GM18526 (cell line): Measurements from ENCODE around the gene LDLRAP1.

ENCODE experiments used
- POLR2A ChIP-seq: IDR thresholded peaks from 3 replicates; pipeline ENCODE4 v1.6.1; 2011; ENCODE audit not compliant: insufficient read length; ENCODE audit errors: extremely low read depth

Gene LDLRAP1

GRCh38 chr1:25543425-25544242 is at the start of gene LDLRAP1:
Gene LDLRAP1, plus strand, starts transcription at chr1:25543606. Its CDS starts 93 bp downstream, at chr1:25543699.
- TF ChIP-seq POLR2A: peak; percentile 62

GRCh38 chr1:25494952-25495351 is 48.5 kb upstream of the LDLRAP1 start:
- TF ChIP-seq POLR2A: no peak

GRCh38 chr1:25500694-25501093 is 42.7 kb upstream of the LDLRAP1 start:
- TF ChIP-seq POLR2A: no peak

GRCh38 chr1:25501235-25502058 is 42.0 kb upstream of the LDLRAP1 start:
- TF ChIP-seq POLR2A: no peak

- no peak for TF ChIP-seq POLR2A
These were observed 40.4 kb upstream of the LDLRAP1 start for GRCh38 chr1:25502957-25503356.

GRCh38 chr1:25503551-25504426 is 39.6 kb upstream of the LDLRAP1 start:
- TF ChIP-seq POLR2A: no peak

GRCh38 chr1:25504706-25505595 is 38.5 kb upstream of the LDLRAP1 start:
- TF ChIP-seq POLR2A: no peak

GRCh38 chr1:25505656-25506385 is 37.6 kb upstream of the LDLRAP1 start:
- no peak for TF ChIP-seq POLR2A

GRCh38 chr1:25513666-25514065 is 29.7 kb upstream of the LDLRAP1 start:
- no peak for TF ChIP-seq POLR2A

GRCh38 chr1:25515033-25515432 is 28.4 kb upstream of the LDLRAP1 start:
- no peak for TF ChIP-seq POLR2A

- TF ChIP-seq POLR2A: no peak
These were observed 26.7 kb upstream of the LDLRAP1 start for GRCh38 chr1:25516686-25517085.

GRCh38 chr1:25517476-25518394 is 25.7 kb upstream of the LDLRAP1 start:
- TF ChIP-seq POLR2A: no peak
